GM10847 (cell line): Measurements from ENCODE around the gene GEMIN8.

Experiments
- POLR2A ChIP-seq: IDR thresholded peaks from 2 replicates; pipeline ENCODE4 v1.6.1; 2011; ENCODE audit not compliant: insufficient read length; ENCODE audit errors: extremely low read depth

GEMIN8 gene, protein sequence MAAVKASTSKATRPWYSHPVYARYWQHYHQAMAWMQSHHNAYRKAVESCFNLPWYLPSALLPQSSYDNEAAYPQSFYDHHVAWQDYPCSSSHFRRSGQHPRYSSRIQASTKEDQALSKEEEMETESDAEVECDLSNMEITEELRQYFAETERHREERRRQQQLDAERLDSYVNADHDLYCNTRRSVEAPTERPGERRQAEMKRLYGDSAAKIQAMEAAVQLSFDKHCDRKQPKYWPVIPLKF

DNA sequence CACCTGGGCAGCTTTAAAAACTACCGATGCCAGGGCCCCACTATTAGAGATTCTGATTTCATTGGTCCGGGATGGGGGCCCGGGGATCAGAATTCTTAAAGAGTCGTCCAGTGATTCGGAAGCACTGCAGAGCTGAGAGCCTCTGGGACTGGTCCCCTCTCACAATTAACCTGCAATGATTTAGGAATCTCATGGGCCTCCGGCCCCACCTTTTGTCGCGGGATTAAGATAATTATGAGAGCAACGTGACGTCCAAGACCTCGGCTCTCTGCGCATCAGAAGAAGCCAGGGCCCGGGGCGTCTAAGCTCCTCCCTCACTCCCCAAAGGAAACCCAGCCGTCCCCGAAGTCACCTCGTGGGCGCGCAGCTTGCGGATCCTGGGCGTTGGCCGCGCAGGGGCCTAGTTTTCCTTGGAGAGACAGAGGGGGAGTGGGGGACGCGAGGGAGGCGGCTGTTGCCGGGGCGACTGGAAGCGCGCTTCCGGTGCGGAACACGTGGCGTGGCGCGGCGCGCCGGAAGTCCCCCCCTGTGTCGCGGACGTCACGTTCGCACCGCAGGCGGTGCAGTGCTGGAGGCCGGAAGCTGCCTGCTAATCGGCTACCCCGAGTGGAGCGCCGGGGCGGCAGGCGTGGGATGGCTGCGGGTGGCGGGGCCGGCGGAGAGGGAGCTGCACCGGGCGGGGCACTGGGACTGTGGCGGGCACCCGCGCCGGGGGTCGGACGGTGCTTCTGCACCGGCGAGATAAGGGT, at the start of gene GEMIN8:
TSS of gene GEMIN8 (minus strand) at position 468 of the 749 bp plus-strand sequence. CDS start 8,414 bp downstream, outside the sequence.
- peak; percentile 76 for TF ChIP-seq POLR2A

DNA sequence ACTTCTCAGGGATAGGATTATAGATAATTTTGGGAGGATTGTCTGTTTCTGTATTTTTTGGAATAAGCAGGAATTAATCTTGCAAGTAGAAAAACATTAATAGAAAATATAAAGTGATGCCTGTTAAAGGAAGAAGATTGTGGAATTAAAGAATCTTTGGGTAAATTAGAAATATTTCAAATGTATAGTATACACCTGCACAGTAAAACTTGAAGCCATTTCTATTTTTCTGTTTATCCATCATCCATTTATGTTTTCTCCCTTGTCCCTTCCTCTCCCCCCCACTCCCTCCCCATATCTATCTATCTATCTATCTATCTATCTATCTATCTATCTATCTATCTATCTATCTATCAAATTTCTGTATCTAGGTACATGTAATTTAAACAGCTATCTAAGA, 46.9 kb upstream of the GEMIN8 start:
- TF ChIP-seq POLR2A: no peak

DNA sequence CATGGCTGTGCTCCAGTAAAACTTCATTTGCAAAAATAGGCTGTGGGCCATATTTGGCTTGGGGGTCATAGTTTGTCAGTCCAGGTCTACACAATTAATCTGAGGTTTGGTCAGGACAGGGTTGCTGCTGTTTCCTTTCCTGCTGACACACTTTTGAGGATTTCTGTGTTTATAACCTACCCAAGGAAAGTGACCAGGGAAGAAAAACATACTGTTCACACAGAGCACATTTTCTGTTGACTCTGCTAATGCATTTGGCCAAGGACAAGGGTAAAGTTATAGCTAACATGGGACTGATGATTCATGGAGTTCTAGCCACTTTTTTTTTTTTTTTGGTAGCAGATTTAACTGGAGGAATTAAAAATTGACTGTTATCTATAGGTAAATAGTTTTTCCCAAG, 43.9 kb upstream of the GEMIN8 start:
- TF ChIP-seq POLR2A: no peak

DNA sequence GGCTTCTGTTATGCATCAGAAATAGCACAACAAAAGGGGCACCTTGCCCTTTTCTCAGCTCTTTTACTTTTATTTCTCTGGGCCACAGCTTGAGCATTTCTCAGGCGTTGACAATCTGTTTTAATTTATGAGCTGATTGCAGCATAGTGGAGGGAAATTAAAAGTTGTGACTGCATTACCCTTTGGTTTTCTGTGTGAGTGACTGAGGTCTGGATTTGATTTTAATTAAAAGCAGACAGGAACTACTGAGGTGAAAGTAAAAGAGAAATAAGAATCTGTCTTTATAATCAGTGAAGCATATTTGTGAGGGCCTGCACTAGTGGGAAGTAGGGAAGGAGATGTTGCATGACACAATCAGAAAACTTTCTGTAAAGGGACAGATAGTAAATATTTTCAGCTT, 43.4 kb upstream of the GEMIN8 start:
- no peak for TF ChIP-seq POLR2A

DNA sequence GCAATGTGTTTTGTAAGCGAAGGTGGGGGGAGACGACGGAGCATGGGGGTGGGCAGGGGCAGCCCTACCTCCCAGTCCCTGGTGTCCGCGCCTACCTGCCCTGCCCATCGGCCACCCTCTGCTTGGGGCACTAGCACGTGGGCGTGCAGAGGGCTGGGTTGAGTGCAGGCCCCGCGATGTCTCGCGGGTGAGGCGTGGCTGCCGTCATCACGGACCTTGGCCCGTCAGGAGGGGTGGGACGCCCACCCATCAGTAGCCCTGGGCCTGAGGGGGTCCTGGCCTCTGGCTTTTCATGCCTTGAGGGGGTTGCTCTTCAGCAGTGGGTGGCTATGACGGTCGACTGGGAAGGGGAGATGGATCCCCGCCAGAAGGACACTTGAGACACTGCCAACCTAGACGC, 36.1 kb upstream of the GEMIN8 start:
- no peak for TF ChIP-seq POLR2A

DNA sequence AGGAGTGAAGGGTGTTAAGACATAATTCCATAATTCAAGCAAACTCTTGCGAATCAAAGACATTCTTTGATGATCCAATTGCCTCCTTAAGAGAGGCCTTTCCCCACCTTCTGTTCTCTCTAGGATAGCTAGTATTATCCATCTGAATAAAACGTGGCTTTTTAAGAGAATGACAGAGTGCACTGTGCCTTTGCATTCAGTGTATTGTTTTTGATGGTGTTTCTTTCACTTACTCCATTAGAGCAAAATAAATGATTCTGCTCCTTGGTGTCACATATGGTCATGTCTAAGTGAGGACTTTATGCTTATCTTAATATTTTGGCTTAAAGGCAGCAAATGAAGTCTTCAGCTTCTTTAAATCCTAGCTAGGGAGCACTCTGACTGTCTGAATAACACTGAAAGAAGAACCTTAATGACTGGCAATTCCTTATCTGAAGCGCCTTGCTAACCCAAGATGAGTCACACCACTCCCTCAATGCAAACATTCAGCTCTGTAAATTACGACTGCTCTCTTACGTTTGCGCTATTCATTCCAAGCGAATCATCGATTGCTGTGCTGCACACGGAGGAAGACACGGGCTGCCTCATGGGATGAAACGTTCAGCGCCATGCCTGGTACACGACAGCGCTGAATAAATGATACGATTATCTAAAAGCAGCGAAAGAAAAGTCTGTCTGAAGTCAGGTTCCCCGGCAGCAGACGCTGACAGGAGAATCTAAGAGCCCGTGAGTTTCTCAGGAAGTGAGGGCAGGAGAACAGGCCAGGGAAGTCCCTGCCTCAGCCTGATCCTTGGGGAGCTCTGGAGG, 35.1 kb upstream of the GEMIN8 start:
- no peak for TF ChIP-seq POLR2A

DNA sequence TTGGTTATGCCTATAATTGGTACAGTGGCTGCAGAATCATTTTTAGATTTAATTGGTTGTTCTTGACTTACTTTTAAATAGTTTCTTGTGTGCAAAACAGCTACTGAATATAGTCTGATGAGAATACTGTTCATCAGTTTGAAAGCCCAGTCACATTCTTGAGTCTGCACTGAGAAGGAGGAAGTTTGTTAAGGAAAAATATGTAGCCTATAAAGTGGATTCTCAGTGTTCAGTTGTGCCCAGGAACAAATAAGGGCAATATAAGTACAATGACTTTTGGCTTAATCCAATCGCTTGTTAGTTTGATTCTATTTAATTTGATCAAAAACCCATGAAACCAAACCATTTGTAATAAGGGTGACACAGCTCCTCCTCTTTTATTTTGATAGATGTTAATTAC, 32.8 kb upstream of the GEMIN8 start:
- TF ChIP-seq POLR2A: no peak

DNA sequence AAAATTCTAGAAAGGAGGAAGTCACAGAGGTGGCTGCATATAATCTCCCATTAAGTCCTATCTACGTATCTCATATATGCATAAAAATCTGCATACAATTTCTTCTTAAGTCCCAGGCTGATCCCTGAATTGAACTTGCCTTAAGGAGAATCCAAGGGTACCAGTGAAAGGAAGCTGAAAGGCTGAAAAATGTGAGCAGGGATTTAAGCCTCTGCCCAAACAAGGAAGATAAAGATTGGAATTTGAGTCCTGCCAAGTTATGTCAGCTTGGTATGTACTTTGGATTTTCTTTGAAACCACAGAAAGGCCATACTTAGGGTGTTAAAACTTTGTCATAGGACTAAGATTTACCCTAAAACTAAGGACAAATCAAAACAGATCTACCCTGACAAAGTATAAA, 26.5 kb upstream of the GEMIN8 start:
- no peak for TF ChIP-seq POLR2A

DNA sequence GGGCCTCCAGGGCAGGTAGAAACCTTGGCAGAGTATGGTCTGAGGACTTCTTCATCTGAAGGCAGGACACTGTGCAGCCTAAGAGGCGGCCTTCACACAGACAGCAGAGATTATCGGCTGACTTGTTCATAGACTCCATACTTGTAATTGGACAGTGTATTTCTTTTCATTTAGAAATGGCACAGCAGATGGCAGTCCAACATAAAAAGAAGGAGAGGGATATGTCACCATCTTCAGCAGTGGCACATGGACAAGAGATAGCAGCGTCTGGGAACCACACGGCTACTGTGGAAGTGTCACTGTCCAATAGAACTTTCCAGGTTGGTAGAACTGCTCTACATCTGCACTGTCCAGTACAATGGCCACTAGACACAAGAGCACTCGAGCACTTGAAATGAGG, 21.7 kb upstream of the GEMIN8 start:
- no peak for TF ChIP-seq POLR2A

DNA sequence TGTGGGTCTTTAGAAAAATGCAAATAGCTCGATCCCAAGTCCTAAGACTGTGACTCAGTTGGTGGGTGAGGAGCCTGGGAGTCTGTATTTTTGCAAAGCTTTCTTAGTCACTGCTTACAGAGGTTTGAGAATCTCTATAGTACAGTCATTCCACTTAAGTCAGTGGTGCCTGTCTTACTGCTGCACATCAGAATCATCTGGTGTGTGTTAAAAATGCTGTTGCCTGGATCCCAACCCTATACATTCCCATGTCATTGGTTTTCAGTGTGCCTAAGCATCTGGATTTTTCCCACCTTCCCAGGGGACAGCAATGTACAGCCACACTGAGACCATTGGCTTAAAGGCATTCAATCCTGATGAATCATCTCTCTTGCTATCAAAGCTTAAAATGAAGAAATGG, 21.0 kb upstream of the GEMIN8 start:
- TF ChIP-seq POLR2A: no peak

DNA sequence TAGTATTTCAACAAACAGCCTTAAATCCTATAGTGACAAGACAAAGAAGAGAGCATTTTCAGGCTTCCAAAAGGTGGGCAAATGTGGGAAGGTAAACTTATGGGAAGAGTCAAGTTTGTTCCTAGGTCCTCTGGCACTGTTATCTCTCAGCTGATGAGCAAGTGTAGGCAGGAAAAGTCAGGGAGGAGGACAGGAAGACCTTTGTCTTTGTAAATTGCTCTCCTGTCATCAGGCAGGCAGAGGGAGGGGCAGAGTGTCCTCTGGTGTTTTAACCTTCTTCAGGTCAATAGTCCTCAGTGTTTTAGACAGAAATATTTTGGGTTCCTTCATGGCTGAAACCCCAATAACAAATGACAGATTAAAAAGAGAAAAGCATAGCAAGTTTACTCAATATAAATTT, 13.5 kb upstream of the GEMIN8 start:
- TF ChIP-seq POLR2A: no peak

DNA sequence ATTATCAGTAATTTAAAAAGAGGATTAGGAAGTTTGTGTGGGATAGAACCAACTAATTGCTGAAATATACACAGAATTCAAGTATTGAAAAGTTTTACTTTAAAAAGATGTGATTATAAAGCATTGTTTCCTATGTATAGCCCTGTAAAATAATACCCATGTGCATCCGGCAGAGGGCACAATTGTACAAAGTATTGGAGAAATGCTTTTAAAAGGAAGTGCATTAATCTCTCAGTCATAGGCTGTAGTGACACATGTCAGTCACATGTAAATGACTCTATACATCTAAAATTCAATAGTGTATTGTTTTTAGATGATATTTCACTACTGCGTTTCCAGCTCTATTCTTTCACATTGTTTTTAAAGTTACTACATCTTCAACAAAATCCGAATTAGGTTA, 9.7 kb upstream of the GEMIN8 start:
- no peak for TF ChIP-seq POLR2A

DNA sequence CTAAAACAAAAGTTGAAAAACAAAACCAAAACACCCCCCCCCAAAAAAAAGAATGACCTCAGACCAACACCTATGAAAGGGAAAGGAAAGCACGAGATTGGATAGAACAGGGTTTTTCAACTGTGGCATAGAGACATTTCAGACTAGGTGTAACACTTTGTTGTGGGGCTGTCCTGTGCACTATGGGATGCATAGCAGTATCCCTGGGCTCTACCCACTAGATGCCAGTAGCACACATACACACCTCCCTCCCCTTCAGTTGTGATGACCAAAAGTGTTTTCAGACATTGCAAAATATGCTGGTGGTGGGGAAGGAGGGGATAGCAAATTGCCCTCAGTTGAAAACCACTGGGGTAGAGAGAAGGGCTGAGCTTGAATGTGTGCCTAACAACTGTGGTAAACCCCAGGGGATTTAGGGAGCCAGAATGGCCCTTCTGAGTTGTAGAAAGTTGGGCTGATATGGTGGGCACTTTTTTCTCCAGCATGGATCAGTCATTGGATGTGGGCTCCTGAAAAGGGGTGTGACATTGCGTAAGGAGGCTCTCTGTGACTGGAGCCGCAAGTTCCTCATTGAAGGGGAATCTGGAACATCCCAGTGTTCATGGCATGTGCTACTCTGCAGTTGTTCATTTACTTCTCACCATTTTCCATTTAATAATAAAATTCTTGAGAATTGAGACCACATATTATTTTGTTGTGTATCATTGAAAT, 8.8 kb upstream of the GEMIN8 start:
- no peak for TF ChIP-seq POLR2A

DNA sequence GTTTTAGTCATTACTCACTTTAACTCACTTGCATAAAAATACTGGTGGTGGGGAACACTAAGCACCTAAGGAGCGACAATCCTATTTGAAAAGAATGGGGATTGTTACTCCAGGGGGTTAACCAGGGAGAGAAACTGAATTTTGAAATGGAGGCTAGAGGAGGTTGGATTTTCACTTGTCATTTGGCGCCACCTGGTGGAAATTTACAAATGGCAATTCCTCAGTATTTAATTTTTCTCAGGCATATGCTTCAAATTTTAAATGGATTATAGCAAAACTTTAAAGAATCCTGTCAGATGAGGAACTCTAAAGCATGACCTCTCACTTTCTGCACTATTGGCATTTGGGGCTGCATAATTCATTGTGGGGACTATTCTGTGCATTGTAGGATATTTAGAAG, 2.7 kb upstream of the GEMIN8 start:
- TF ChIP-seq POLR2A: no peak

DNA sequence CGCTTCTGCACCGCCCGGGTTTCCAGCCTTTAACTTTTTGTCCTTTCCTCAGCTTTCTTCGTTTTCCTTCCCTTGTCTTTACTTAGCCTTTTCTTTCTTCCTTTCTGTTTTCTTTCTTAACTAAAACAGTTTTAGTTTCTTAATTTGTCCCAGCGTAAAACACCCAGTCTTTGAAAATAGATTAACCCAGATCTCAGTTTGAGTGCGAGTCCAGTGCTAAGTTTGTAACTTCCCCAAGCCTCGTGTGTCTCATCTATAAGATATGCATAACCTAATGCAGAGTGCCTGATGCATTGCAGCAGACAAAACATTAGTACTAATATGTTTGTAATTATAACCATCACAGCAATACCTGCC, 460 bp upstream of the GEMIN8 start:
- no peak for TF ChIP-seq POLR2A
